WI38 (cell line): ENCODE data around the gene CPT1C.

Experiments
- H3K4me3 ChIP-seq: 2 replicates; pipeline ENCODE4 v1.5.1; 2011; ENCODE audit warnings: low read depth, mild to moderate bottlenecking, control low read depth, low read length
- TF ChIP-seq, protein P1 (sequence below): IDR thresholded peaks from 2 replicates; pipeline ENCODE4 v1.5.1; 2012; ENCODE audit warnings: low read depth, mild to moderate bottlenecking, control low read depth, low read length

The CPT1C gene

DNA sequence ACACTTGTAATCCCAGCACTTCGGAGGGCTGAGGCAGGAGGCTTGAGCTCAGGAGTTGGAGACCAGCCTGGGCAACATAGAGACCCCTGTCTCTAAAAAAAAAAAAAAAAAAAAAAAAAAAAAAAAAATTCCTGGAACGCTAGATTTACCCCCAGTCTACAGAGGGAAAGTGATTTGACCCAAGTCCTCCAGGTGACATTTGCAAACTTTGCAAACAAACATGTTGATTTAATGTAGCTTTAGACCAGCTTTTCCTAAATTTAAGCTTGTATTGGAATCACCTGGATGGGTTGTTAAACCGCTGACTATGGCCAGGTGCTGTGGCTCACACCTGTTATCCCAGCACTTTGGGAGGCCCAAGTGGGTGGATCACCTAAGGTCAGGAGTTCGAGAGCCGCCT lies 8.4 kb downstream of the CPT1C start:
- no peak overlapping the region for H3K4me3 ChIP-seq
- TF ChIP-seq, protein P1, sequence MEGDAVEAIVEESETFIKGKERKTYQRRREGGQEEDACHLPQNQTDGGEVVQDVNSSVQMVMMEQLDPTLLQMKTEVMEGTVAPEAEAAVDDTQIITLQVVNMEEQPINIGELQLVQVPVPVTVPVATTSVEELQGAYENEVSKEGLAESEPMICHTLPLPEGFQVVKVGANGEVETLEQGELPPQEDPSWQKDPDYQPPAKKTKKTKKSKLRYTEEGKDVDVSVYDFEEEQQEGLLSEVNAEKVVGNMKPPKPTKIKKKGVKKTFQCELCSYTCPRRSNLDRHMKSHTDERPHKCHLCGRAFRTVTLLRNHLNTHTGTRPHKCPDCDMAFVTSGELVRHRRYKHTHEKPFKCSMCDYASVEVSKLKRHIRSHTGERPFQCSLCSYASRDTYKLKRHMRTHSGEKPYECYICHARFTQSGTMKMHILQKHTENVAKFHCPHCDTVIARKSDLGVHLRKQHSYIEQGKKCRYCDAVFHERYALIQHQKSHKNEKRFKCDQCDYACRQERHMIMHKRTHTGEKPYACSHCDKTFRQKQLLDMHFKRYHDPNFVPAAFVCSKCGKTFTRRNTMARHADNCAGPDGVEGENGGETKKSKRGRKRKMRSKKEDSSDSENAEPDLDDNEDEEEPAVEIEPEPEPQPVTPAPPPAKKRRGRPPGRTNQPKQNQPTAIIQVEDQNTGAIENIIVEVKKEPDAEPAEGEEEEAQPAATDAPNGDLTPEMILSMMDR, result no peak

GRCh38 chr19:49700563-49700962 lies 9.6 kb downstream of the CPT1C start:
- TF ChIP-seq, protein P1, result no peak
- no peak overlapping the region for H3K4me3 ChIP-seq

DNA sequence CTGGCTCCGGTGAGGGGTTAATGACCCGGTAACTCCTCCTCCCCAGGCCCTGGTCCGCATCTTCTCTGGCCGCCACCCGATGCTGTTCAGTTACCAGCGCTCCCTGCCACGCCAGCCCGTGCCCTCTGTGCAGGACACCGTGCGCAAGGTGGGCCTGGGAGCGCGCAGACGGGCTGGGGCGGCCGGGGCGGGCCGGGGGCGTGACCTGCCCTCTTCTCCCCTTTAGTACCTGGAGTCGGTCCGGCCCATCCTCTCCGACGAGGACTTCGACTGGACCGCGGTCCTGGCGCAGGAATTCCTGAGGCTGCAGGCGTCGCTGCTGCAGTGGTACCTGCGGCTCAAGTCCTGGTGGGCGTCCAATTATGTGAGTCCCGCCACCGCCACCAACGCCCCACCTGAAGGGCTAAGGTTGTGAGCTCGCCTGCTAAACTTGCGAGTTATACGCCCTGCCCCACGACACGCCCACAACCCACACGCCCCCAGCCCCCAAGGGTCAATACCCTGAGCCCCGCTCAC lies 10.4 kb downstream of the CPT1C start:
- H3K4me3 ChIP-seq, result no peak overlapping the region
- TF ChIP-seq, protein P1, result no peak

GRCh38 chr19:49704888-49705642 lies 14.1 kb downstream of the CPT1C start:
- TF ChIP-seq, protein P1, result no peak

DNA sequence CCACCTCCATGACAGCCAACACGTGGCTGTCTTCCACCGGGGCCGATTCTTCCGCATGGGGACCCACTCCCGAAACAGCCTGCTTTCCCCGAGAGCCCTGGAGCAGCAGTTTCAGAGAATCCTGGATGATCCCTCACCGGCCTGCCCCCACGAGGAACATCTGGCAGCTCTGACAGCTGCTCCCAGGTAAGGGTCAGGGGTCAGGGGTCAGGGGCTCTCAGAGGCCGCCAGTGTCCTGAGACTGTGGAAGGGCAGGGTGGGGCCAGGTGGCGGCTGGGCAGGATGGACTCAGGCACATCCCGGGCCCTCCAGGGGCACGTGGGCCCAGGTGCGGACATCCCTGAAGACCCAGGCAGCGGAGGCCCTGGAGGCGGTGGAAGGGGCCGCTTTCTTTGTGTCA lies 15.0 kb downstream of the CPT1C start:
- H3K4me3 ChIP-seq, result no peak overlapping the region
- TF ChIP-seq, protein P1, result no peak

More at GRCh38 chr19:49704888-49705642, 14.1 kb downstream of the CPT1C start:
- no peak overlapping the region for H3K4me3 ChIP-seq

DNA sequence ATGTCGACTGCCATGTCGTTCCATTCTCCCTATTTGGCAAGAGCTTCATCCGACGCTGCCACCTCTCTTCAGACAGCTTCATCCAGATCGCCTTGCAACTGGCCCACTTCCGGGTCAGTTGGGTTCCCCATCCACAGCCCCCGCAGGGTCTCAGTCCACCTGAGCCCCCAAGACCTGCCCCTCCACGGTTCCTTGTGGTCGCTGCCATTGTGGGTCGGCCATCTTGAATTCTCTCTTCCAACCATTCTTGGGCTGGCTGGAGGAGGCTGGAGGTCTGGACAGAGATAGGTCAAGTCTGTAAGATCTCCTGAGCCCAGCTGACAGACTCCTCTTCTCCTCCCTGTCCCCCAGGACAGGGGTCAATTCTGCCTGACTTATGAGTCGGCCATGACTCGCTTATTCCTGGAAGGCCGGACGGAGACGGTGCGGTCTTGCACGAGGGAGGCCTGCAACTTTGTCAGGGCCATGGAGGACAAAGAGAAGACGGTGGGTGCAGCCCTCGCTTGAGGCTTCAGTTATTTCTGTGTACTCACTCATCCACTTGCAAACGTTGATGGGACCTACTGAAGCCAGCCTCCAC lies 19.5 kb downstream of the CPT1C start:
- H3K4me3 ChIP-seq, result no peak overlapping the region
- TF ChIP-seq, protein P1, result no peak

DNA sequence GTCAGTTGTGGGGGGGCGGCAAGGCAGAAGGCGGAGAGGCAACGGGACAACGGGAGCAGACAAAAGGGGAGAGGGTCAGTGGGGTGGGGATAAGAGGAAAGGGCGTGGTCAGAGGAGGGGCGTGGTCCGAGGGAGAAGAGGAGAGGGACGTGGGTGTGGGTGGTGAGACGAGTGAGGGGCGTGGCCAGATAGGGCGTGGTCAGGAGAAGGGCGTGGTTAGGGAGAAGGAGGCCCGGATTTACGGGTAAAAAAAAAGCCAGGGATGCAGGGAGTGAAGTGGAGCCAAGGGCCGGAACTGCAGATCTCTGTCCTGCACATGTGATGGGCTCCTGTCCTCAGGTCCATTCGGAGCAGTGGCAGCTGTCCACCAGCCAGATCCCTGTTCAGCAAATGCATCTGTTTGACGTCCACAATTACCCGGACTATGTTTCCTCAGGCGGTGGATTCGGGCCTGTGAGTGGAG lies 21.5 kb downstream of the CPT1C start:
- no peak overlapping the region for H3K4me3 ChIP-seq
- TF ChIP-seq, protein P1, result no peak
